Left hindlimb (tissue), 1 donor: ENCODE measurements around the gene MNAT1.
"Not testable (repeated sequence)": the region's sequence is repeated elsewhere in the genome, so short reads cannot be mapped to it uniquely, and the experiment has no call there.

ENCODE experiments used
- DNase-seq: peaks from one replicate; pipeline ENCODE4 v3.0.0-alpha.2; 2018

MNAT1 gene

GRCh38 chr14:60738843-60739508, 4.4 kb downstream of the MNAT1 start:
- no peak for DNase-seq

GRCh38 chr14:60744566-60744965, 10.0 kb downstream of the MNAT1 start:
- no peak for DNase-seq

GRCh38 chr14:60753264-60754119, 18.9 kb downstream of the MNAT1 start:
- no peak for DNase-seq

GRCh38 chr14:60756847-60757246, 22.3 kb downstream of the MNAT1 start:
- DNase-seq: no peak

GRCh38 chr14:60757567-60758002, 23.0 kb downstream of the MNAT1 start:
- no peak for DNase-seq

- DNase-seq: no peak
These were observed 24.3 kb downstream of the MNAT1 start for GRCh38 chr14:60758885-60759284.

- no peak for DNase-seq
These were observed 25.6 kb downstream of the MNAT1 start for GRCh38 chr14:60760209-60760608.

- DNase-seq: no peak
These were observed 26.2 kb downstream of the MNAT1 start for GRCh38 chr14:60760644-60761364.

GRCh38 chr14:60768602-60769001, 34.0 kb downstream of the MNAT1 start:
- DNase-seq: no peak

GRCh38 chr14:60771117-60771516, 36.6 kb downstream of the MNAT1 start:
- no peak for DNase-seq

GRCh38 chr14:60773558-60773957, 39.0 kb downstream of the MNAT1 start:
- no peak for DNase-seq

GRCh38 chr14:60775296-60775695, 40.7 kb downstream of the MNAT1 start:
- DNase-seq: no peak

- DNase-seq: no peak
These were observed 43.5 kb downstream of the MNAT1 start for GRCh38 chr14:60777856-60778578.

GRCh38 chr14:60779745-60780514, 45.4 kb downstream of the MNAT1 start:
- not testable (repeated sequence) for DNase-seq

GRCh38 chr14:60780558-60780957, 46.0 kb downstream of the MNAT1 start:
- DNase-seq: not testable (repeated sequence)

- no peak for DNase-seq
These were observed 52.3 kb downstream of the MNAT1 start for GRCh38 chr14:60786905-60787304.

GRCh38 chr14:60789656-60790055, 55.1 kb downstream of the MNAT1 start:
- no peak for DNase-seq

GRCh38 chr14:60790850-60791249, 56.3 kb downstream of the MNAT1 start:
- no peak for DNase-seq

GRCh38 chr14:60796434-60796833, 61.9 kb downstream of the MNAT1 start:
- no peak for DNase-seq

- no peak for DNase-seq
These were observed 65.8 kb downstream of the MNAT1 start for GRCh38 chr14:60800409-60800808.

GRCh38 chr14:60803871-60804270, 69.3 kb downstream of the MNAT1 start:
- no peak for DNase-seq

GRCh38 chr14:60805841-60806430, 71.4 kb downstream of the MNAT1 start:
- no peak for DNase-seq
